A172 (cell line): Measurements from ENCODE around the gene DIO3. TPM values are rescaled to one million over a fixed set of nuclear protein-coding genes. Genes with fewer than 3 reads are reported as not detected.
"Not testable (repeated sequence)": the region's sequence is repeated elsewhere in the genome, so short reads cannot be mapped to it uniquely, and the experiment has no call there.

Source experiments
- DNase-seq: peaks from one replicate; pipeline ENCODE4 v3.0.0-alpha.2; 2015; ENCODE audit warnings: low spot score
- total RNA-seq: library from RNA; depleted of rRNA; stranded (reverse); fragments of >200 nt; shearing (Covaris generic); gene quantifications from 2 replicates; pipeline ENCODE4 v1.2.3, GENCODE V29; 2014

DIO3 gene
- total RNA-seq, 1 experiment from 2014 or later: not detected

DNA sequence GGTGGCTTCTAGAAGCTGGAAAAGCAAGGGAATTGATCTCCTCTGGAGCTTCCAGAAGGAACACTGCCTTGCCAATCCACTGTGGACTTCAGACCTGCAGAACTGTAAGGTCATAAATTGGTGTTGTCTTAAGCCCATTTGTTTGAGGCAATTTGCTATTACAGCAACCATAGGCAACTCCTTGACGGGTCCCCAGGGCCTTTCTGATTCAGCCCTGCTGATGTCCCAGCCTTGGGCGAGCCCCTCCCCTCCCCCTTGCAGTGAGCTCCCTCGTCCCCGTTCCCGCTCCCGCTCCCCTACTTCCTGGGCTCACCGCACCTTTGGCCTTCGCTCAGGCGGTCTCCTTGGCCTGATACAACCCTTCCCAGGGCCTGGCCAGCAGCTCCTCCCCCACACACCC lies 18.9 kb upstream of the DIO3 start:
- DNase-seq: no peak

GRCh38 chr14:101543814-101544213 lies 17.5 kb upstream of the DIO3 start:
- DNase-seq: no peak

- no peak for DNase-seq
Measured at GRCh38 chr14:101544550-101544949, 16.7 kb upstream of the DIO3 start.

DNA sequence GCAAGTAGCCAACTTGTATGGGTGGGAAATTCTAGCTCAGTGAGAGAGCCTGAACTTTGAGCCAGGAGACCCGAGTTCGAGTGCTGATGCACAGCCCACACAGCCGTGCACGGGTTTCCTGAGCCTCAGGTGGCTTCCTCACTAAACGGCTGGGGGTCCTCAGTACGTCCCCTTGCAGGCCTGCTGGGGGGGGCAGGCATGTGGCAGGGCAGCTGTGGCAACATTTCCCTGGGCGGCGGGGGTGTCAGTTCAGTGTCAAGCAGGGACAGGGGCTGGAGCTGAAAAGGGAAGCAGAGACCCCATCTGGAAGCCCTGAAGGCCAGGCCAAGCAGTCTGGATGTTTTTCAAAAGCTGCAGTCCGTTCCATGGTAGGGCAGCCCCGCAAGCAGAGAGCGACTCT lies 14.6 kb upstream of the DIO3 start:
- DNase-seq: no peak

- no peak for DNase-seq
Measured at GRCh38 chr14:101547107-101547738, 14.1 kb upstream of the DIO3 start.

GRCh38 chr14:101547961-101548669 lies 13.2 kb upstream of the DIO3 start:
- DNase-seq: no peak

- no peak for DNase-seq
Measured at GRCh38 chr14:101548710-101549109, 12.6 kb upstream of the DIO3 start.

GRCh38 chr14:101549154-101549553 lies 12.1 kb upstream of the DIO3 start:
- no peak for DNase-seq

- DNase-seq: not testable (repeated sequence)
Measured at GRCh38 chr14:101550202-101550912, 10.9 kb upstream of the DIO3 start.

DNA sequence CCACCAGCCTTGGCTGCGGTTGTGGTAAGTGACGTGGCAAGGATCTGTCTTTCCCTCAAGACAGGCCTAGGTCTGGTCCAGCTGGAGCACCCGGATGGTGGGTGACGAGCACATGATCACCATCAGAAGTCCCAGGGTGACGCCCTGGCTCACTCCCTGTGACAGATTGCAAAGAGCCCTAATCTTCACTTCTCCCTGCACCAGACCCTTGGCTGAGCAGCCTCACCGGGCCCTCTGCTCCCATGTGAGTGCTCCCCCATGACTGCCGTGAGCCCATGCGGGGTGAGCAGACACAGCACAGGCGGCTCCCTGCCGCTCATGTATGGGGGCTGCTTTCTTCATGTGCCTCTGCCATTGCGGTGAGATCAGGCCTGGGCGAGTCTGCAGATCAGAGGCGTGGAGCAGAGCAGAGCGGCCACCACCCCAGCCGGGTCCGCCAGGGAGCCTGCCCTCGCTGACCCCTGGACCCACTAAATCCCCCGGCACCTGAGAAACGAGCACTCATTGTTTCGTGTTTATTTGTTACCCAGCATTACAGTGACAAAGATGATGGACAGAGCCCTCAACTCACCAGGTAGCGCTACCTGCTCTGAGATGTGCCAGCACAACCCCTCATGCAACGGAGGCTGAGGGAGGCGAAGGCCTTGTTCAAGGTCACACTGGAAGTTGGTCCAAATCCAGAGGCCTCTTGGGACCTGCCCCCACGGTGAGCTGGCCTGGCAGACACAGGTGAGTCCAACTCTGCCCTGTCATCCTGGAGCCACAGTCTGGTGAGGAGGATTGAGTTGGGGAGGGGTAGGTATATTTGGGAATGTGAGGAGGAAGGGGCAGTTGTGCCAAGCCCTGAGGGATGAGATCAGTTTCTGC lies 9.3 kb upstream of the DIO3 start:
- DNase-seq: no peak

DNA sequence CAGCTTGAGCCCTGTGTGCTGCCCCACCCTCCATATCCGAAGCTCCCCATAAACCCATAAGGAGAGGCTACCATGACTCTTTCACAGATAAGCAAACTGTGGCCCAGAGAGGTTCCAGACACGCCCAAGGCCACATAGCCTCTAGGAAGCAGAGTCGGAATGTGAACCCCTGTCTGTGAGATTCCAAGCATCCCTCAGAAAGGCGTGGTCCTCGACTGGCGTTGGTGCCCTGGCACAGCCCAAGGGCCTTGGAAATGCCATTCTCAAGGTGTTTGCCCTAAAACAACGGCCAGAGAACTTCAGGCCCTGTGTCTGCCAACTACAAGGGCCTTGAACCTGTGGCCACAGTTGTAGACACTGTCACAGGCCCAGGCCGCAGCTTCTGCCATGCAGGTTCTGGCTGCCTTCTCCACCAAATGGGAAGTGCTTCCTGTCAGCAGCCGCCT lies 8.5 kb upstream of the DIO3 start:
- peak; percentile 3 for DNase-seq

- DNase-seq: no peak
Measured at GRCh38 chr14:101553393-101553792, 7.9 kb upstream of the DIO3 start.

GRCh38 chr14:101553931-101554330 lies 7.4 kb upstream of the DIO3 start:
- no peak for DNase-seq

- no peak for DNase-seq
Measured at GRCh38 chr14:101554991-101555668, 6.2 kb upstream of the DIO3 start.

DNA sequence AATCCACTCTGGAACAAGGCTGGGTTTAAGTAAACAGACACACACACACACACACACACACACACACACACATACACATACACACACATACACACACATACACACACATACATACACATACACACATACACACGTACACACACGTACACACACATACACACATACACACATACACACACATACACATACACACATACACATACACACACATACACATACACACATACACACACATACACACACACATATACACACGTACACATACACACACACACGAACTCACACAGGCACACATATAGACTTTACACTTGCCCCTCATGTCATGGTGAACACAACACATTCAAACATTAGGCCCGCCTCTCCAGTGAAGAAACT lies 5.6 kb upstream of the DIO3 start:
- not testable (repeated sequence) for DNase-seq

DNA sequence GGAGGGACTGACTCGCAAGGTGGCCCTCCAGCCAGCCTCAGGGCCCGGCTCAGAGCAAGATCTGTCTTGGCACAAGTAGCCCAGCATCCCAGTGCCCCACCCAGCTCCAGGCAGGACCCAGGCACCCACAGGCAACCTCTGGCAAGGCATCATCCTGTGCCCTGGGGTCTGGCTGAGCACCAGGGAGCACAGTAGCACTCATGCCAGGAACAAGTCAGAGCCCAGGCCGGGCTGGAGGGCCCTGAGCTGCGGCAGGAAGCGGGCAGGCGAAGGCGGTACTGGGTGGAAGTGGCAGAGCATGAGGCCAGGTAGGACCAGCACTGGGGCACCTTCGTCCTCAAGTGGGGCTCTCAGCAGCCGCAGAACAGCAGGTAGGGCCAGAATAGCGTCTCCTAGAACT lies 5.2 kb upstream of the DIO3 start:
- DNase-seq: no peak

- no peak for DNase-seq
Measured at GRCh38 chr14:101556566-101557320, 4.6 kb upstream of the DIO3 start.

GRCh38 chr14:101557321-101557695 lies 4.0 kb upstream of the DIO3 start:
- no peak for DNase-seq

DNA sequence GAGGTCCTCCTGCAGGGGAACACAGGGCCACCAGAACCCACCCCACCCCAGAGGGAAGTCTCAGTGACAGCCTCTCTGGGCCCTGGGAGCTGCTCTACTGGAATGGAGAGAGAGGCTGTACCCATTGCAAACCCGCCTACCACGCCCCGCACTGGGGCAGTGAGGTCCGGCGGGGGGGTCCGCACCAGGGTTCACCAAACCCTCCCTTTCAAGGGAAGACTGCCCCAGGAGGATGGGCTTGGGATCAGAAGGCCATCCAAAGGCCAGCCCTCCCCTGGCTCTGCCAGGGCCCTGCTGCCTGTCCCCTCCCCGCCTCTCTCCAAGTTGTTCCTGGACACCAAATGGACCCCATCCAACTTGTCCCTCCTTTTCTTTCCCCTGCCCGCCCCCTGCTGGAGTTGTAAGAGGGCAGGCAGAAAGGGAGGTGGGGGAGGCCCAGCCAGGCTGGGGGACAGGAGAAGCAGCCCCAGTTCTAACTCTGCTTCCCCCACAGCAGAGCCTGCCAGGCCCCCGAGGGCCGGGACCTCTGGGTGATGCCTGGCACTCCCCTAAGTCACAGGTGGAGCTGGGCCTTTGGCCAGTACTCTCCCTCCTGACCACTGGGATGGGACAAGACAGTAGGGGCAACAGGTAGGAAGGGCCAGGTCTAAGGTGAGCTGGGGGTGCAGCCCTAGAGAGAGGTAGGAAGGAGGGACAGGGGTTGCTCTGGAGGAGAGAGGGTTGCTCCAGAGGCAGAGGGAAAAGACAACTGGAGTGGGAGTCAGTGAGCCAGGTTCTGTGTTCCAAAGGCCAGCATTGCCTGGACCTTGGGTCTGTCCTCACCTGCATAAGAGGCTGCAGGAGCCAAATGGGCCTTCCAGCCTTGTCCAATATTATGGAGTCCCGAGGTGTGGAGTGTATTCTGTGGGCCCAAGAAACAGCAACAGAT lies 3.2 kb upstream of the DIO3 start:
- DNase-seq: no peak
